Kidney (tissue), 14 donors: ENCODE results near the gene AMFR. TPM values are rescaled to one million over a fixed set of nuclear protein-coding genes. Genes with fewer than 3 reads are reported as not detected.

Experiments
- DNase-seq, 5 donors: peaks; one replicate each; pipeline ENCODE4 v3.0.0-alpha.2; 2013 to 2020
- FAIRE-seq: peaks from 2 replicates; lab custom pipeline; 2012; peaks lifted over from hg19 to GRCh38; lab: Jason Lieb, UNC
- H3K27ac ChIP-seq, 2 donors: one replicate each; pipeline ENCODE4 v1.7.0; 2013; ENCODE audit warnings: low read depth in 2 of 2, low read length in 2 of 2, inconsistent platforms in 1 of 2
- H3K27me3 ChIP-seq: one replicate; pipeline ENCODE4 v1.7.1; 2013; ENCODE audit warnings: low read length, inconsistent platforms; ENCODE audit not compliant: control insufficient read depth, insufficient read depth
- H3K36me3 ChIP-seq, 3 donors: one replicate each; pipeline versions ENCODE4 v1.7.0 to v1.7.1; 2013; ENCODE audit warnings: low read length in 3 of 3, control low read depth in 1 of 3, inconsistent platforms in 1 of 3; ENCODE audit not compliant: insufficient read depth in 3 of 3, control insufficient read depth in 2 of 3
- H3K4me1 ChIP-seq, 3 donors: one replicate each; pipeline versions ENCODE4 v1.7.0 to v1.7.1; 2013; ENCODE audit warnings: low read length in 3 of 3, inconsistent platforms in 1 of 3, low read depth in 1 of 3; ENCODE audit not compliant: control insufficient read depth in 2 of 3, insufficient read depth in 2 of 3
- H3K4me3 ChIP-seq, 3 donors: one replicate each; pipeline versions ENCODE4 v1.7.0 to v1.8.1; 2013; ENCODE audit warnings: low read length in 3 of 3, control low read depth in 1 of 3, inconsistent platforms in 1 of 3
- H3K9ac ChIP-seq, 3 donors: one replicate each; pipeline versions ENCODE4 v1.7.0 to v1.7.1; 2013; ENCODE audit warnings: low read length in 3 of 3, control low read depth in 1 of 3, inconsistent platforms in 1 of 3
- H3K9me3 ChIP-seq, 3 donors: one replicate each; pipeline versions ENCODE4 v1.7.0 to v1.7.1; 2013; ENCODE audit warnings: low read length in 3 of 3, control low read depth in 1 of 3, inconsistent platforms in 1 of 3; ENCODE audit not compliant: control insufficient read depth in 2 of 3, insufficient read depth in 1 of 3
- CTCF ChIP-seq: IDR thresholded peaks from 3 replicates; pipeline ENCODE4 v1.5.1; 2012; ENCODE audit warnings: mild to moderate bottlenecking, moderate library complexity, borderline replicate concordance; ENCODE audit not compliant: insufficient read depth; ENCODE audit errors: extremely low read depth
- intact Hi-C: fragments of 100-400 bp; cut with DNase I; formaldehyde crosslinking; loops from one replicate; pipeline ENCODE4 v1.11.1; 2022
- polyA plus RNA-seq: library from polyadenylated mRNA; stranded (reverse); fragments of 350-450 nt; fragmentation: Illumina TruSeq; extraction: RNeasy Lipid Tissue Mini Kit (QIAGEN cat#74804); gene quantifications from one replicate; pipeline ENCODE4 v1.2.3, GENCODE V29; 2014; ENCODE audit warnings: low read depth, low replicate concordance; ENCODE audit not compliant: insufficient read depth
- total RNA-seq: library from RNA; stranded (reverse); fragmentation: NEBNext Ultra II Directional; extraction: Animal tissue kit (Norgen Biotek cat#: 25700); gene quantifications from one replicate; pipeline ENCODE4 v1.2.1, GENCODE V29; 2021
- donor health status: control.
- donor health status: control.
- donor health status: control.
- donor health status: control.
- donor health status: control.
- donor health status: DM: yes; HTN: yes; CAD: no.
- donor health status: Normal renal cell carcinoma (clear cell type).

Gene AMFR
- total and polyA plus RNA-seq, 2 donors from 2014 or later, result 143 to 163 TPM

DNA sequence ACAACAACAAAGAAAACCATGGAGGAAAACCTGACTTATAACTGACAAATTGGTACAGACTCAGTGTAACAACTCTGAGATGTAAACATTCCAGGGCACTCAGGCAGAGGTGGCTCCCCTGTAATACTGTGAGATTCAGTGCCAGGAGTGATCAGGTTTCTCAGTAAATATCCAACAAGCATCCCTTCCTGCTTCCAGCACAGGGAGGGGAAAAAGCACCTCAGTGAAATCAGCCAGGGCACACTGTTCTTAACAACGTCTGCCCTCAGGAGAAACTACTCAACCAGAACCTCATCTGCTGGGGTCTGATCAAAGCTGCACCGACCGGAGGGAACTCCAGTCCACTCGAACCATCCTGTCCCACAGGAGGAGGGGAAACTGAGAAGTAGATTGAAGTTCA is 52.3 kb downstream of the AMFR start:
- Histone ChIP-seq H3K36me3 (peaks cover 0 to 6% (median 4%) of the 10 kb centered on the region in 3 donors), H3K27ac (peak overlapping the region; percentile 43 to 80), H3K4me3 (no peak overlapping the region), H3K4me1 (peaks cover 12 to 52% (median 34%) of the 10 kb centered on the region in 3 donors), H3K9ac (peak overlapping the region in 1 of 3 donors; percentile 23), H3K9me3 (no peaks in the 10 kb centered on the region), H3K27me3 (no peaks in the 10 kb centered on the region)
- TF ChIP-seq CTCF, result no peak
- intact Hi-C loops, result no loop called here
- DNase-seq (peak in 4 of 5 donors; percentile 76 to 94 (median 85)), FAIRE-seq (no peak)

- FAIRE-seq (no peak), DNase-seq (no peak)
- H3K36me3 ChIP-seq, result peaks cover 2 to 7% (median 4%) of the 10 kb centered on the region in 3 donors
- H3K27ac ChIP-seq, result peak overlapping the region; percentile 80 to 82
- no peak overlapping the region for H3K4me3 ChIP-seq
- peaks cover 12 to 60% (median 39%) of the 10 kb centered on the region in 3 donors for H3K4me1 ChIP-seq
- H3K9ac ChIP-seq, result no peak overlapping the region
- no peaks in the 10 kb centered on the region for H3K9me3 ChIP-seq
- no peaks in the 10 kb centered on the region for H3K27me3 ChIP-seq
- intact Hi-C loops, result no loop called here
- no peak for TF ChIP-seq CTCF
Observed at GRCh38 chr16:56372013-56372634, 53.2 kb downstream of the AMFR start.

DNA sequence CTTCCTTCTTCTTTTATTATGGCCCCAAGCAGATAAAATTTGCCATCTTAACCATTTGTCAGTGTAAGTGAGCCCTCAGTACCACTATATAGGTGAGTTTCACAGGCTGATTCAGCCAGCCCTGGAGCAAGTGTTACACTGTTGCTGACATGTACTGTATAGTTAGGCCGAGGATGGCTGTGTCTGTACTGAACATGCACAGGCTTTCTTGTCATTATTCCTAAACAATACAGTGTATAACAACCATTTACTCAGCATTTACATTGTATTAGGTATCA is 53.7 kb downstream of the AMFR start:
- no peak for TF ChIP-seq CTCF
- Histone ChIP-seq H3K4me3 (peak overlapping the region in 1 of 3 donors; percentile 12), H3K27me3 (no peaks in the 10 kb centered on the region), H3K9ac (peak overlapping the region in 1 of 3 donors; percentile 3), H3K27ac (peak overlapping the region; percentile 80 to 82), H3K9me3 (no peaks in the 10 kb centered on the region), H3K4me1 (peaks cover 12 to 64% (median 44%) of the 10 kb centered on the region in 3 donors), H3K36me3 (peaks cover 2 to 11% (median 4%) of the 10 kb centered on the region in 3 donors)
- no peak for DNase-seq
- no peak for FAIRE-seq
- intact Hi-C loops, result no loop called here
